Sigmoid colon (tissue), 7 donors: ENCODE data around the gene EPOP. TPM values are rescaled to one million over a fixed set of nuclear protein-coding genes. Genes with fewer than 3 reads are reported as not detected.
A peak's percentile ranks its signal among the peaks of the same experiment; 100 is the strongest.

Experiments
- DNase-seq: peaks from one replicate; pipeline ENCODE4 v3.0.0-alpha.2; 2019
- H3K27ac ChIP-seq, 4 donors: fragments of 200-600 bp; sonication (generic); one replicate each; pipeline ENCODE4 v1.5.1; 2016 to 2019; ENCODE audit warnings: mild to moderate bottlenecking in 1 of 4
- H3K27me3 ChIP-seq, 3 donors: fragments of 200-600 bp; sonication (generic); one replicate each; pipeline ENCODE4 v1.5.1; 2019; ENCODE audit warnings: mild to moderate bottlenecking in 1 of 3
- H3K36me3 ChIP-seq, 4 donors: fragments of 200-600 bp; sonication (generic); one replicate each; pipeline ENCODE4 v1.5.1; 2016 to 2019
- H3K4me1 ChIP-seq, 4 donors: fragments of 200-600 bp; sonication (generic); one replicate each; pipeline ENCODE4 v1.5.1; 2017 to 2019
- H3K4me3 ChIP-seq, 4 donors: fragments of 200-600 bp; sonication (generic); one replicate each; pipeline ENCODE4 v1.5.1; 2017 to 2019; ENCODE audit warnings: mild to moderate bottlenecking in 2 of 4, moderate library complexity in 1 of 4
- H3K9me3 ChIP-seq, 4 donors: fragments of 200-600 bp in 3 of 4; sonication (generic) in 3 of 4; one replicate each; pipeline versions ENCODE4 v1.5.1 to v1.6.1; 2013 to 2019
- EP300 ChIP-seq, 4 donors: sonication (generic); formaldehyde crosslinking; IDR thresholded peaks; one replicate each; pipeline ENCODE4 v1.6.1; 2017; ENCODE audit warnings: antibody characterized with exemption in 4 of 4
- POLR2A ChIP-seq, 2 donors: fragments of 450-650 bp; IDR thresholded peaks; one replicate each; pipeline ENCODE4 v1.6.1; 2016; ENCODE audit warnings: antibody characterized with exemption in 2 of 2, mild to moderate bottlenecking in 2 of 2, moderate library complexity in 2 of 2
- POLR2AphosphoS5 ChIP-seq, 4 donors: sonication (generic); formaldehyde crosslinking; IDR thresholded peaks; one replicate each; pipeline ENCODE4 v1.6.1; 2017; ENCODE audit warnings: antibody characterized with exemption in 4 of 4
- WGBS, 2 donors: extraction: QIAGEN DNeasy Blood & Tissue Kit; methylation state at CpG; one replicate each; pipeline ENCODE4 v1.1.7; 2013; 5-methylcytosine and 5-hydroxymethylcytosine counted together
- intact Hi-C: fragments of 100-400 bp; cut with DNase I; formaldehyde crosslinking; loops from one replicate; pipeline ENCODE4 v1.15.1; 2023
- polyA plus RNA-seq, 3 donors: library from polyadenylated mRNA; stranded (reverse); fragments of 200-250 nt; gene quantifications; one replicate each; pipeline ENCODE4 v1.2.3, GENCODE V29; 2013
- total RNA-seq, 4 donors: library from RNA; depleted of rRNA; stranded (reverse); fragments of >200 nt; gene quantifications; one replicate each; pipeline ENCODE4 v1.1.0, GENCODE V29; 2016
- TF ChIP-seq, protein P1 (sequence below), 4 experiments: fragments of 450-650 bp in 3 of 4; fragments of 200-600 bp in 1 of 4; IDR thresholded peaks; one replicate each; pipeline ENCODE4 v1.5.1; 2016 to 2019; ENCODE audit warnings: antibody characterized with exemption in 4 of 4, mild to moderate bottlenecking in 3 of 4, moderate library complexity in 2 of 4
- donor health status: healthy with polysubstance abuse.
- donor health status: Bipolar disorder and iron deficiency.
- donor health status: healthy.

EPOP gene
- total and polyA plus RNA-seq, 7 donors = 0.36 to 2.8 (median 2.0) TPM; not detected in 2

DNA sequence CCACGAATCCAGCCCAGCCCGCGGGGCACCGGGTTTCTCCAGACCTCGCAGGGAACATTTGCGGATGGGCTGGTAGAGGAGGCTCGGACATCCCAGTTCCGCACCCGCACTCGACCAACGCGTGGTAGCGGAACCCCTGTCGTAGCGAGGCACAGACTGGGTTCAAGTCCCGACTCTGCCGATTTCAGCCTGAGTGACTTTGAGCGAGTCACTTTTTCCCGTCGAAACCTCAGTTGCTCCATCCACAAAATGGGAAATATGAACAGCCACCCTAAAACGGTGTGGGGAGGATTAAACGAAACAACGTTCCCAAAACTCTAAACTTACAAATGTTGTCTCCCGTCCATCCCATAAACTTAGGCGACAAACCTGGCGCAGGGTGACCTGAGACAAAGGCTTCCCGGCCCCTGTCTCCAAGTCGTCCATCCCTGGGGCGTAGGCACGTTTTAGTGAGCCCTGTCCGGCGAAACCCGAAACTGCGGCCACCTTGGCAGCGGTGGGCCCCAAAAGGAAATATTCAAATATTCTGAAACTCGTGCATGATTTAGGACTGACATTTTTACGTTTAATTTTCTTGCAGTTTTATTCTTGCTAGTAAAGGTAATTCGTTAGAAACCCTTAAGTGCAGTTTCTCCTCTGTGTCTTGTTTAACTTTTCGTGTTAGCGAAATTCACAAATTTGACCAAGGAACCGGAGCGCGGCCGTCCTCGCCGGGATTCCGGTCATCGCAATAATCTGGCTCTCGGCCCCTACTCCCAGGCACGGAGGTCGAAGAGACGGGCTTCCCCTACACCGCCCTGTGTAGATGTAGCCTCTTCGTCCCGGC lies 28.4 kb upstream of the EPOP start:
- TF ChIP-seq, protein P1, sequence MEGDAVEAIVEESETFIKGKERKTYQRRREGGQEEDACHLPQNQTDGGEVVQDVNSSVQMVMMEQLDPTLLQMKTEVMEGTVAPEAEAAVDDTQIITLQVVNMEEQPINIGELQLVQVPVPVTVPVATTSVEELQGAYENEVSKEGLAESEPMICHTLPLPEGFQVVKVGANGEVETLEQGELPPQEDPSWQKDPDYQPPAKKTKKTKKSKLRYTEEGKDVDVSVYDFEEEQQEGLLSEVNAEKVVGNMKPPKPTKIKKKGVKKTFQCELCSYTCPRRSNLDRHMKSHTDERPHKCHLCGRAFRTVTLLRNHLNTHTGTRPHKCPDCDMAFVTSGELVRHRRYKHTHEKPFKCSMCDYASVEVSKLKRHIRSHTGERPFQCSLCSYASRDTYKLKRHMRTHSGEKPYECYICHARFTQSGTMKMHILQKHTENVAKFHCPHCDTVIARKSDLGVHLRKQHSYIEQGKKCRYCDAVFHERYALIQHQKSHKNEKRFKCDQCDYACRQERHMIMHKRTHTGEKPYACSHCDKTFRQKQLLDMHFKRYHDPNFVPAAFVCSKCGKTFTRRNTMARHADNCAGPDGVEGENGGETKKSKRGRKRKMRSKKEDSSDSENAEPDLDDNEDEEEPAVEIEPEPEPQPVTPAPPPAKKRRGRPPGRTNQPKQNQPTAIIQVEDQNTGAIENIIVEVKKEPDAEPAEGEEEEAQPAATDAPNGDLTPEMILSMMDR (IDR thresholded peaks at IDR 0.05) = no peak
- TF ChIP-seq EP300 (IDR thresholded peaks at IDR 0.05) = no peak
- no peak for TF ChIP-seq POLR2A (IDR thresholded peaks at IDR 0.05)
- no peak for TF ChIP-seq POLR2AphosphoS5 (IDR thresholded peaks at IDR 0.05)
- 0 to 1% methylated on average over 55 of the region's 55 CpGs for WGBS, 2 donors
- H3K9me3 ChIP-seq = no peaks in the 10 kb centered on the region
- H3K4me3 ChIP-seq = peak overlapping the region; percentile 74 to 98 (median 96)
- intact Hi-C loops = no loop called here
- H3K4me1 ChIP-seq = peaks cover 0 to 53% (median 32%) of the 10 kb centered on the region in 4 donors
- no peaks in the 10 kb centered on the region for H3K27me3 ChIP-seq
- H3K36me3 ChIP-seq = peaks cover 0 to 13% (median 3%) of the 10 kb centered on the region in 4 donors
- DNase-seq = no peak
- H3K27ac ChIP-seq = peak overlapping the region; percentile 92 to 99 (median 96)

DNA sequence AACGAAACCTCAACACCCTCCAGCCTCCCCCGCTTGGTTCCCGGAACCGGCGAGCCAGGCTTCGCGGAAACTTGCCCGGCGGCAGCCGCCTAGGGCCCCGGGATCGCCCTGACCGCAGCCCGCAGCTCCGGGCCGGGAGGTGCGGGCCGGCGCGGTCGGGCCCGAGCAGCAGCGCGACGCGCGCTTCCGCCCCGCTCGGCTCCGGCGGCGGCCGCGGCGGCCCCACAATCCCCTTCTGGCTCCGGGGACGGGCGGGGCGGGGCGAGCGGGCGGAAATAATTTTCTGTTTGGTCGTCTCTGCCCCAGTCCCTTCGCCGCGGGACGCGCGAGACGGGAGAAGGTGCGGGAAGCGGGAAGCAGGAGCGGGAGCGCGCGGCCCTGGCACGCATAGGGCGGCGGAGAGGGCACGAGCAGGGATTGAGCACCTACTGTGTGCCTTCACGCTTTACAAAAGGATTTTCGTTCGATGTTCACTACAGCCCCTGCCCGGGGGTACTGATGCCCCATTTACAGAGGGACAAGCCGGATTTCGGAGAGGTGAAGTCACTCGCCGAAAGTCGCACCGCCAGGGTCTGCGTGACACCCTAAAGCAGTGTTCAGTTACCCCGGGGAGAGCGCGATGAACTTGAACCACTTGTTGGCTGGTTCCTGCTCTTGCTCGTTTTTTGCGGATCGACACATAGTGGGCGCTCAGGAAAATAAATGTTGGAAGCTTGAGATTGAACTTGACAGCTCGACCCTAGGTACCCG lies 27.6 kb upstream of the EPOP start:
- no peaks in the 10 kb centered on the region for H3K9me3 ChIP-seq
- intact Hi-C loops = no loop called here
- WGBS, 2 donors = 0% methylated on average over 81 of the region's 81 CpGs
- no peaks in the 10 kb centered on the region for H3K27me3 ChIP-seq
- peaks cover 0 to 47% (median 26%) of the 10 kb centered on the region in 4 donors for H3K4me1 ChIP-seq
- peak; percentile 92 for DNase-seq
- H3K4me3 ChIP-seq = peak overlapping the region; percentile 74 to 98 (median 96)
- H3K36me3 ChIP-seq = peaks cover 0 to 5% (median 0%) of the 10 kb centered on the region in 4 donors
- peak overlapping the region; percentile 92 to 99 (median 96) for H3K27ac ChIP-seq
- TF ChIP-seq EP300 (IDR thresholded peaks at IDR 0.05) (peak in 1 of 4 donors; percentile 35), POLR2A (IDR thresholded peaks at IDR 0.05) (peak; percentile 68 to 87), POLR2AphosphoS5 (IDR thresholded peaks at IDR 0.05) (peak; percentile 91 to 97 (median 95))
- TF ChIP-seq, protein P1 (IDR thresholded peaks at IDR 0.05) = no peak

DNA sequence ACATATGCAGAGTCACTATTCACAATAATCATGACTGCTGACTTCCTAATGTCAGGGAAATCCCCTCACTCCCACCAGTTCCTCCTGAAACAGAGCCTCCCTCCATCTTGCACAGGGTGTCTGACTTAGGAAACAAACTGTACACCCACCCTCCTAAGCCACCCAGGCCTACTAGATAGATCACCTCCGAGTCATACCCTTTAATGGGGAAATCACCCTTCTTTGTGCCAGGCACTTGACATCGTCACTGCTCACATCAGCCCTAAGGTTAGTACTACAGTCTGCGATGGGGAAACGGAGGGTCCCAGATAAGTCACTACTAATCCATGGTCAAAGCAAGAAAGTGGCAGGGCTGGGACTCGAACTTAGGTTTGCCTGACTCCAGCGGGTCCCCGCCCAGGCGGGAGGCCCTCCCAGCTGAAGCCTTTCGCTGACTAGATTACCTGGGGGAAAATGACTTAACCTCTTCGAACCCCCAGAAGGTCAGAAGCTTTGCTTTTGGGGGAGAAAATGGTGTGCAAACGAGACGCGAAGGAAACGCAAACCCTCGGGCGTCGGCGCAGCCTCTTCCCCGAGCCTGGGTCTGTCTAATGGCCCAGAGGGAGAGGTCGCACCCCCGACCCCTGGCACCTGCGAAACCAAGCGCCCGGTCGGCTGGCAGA lies 26.9 kb upstream of the EPOP start:
- H3K27ac ChIP-seq = peak overlapping the region; percentile 92 to 99 (median 96)
- H3K9me3 ChIP-seq = no peaks in the 10 kb centered on the region
- H3K4me3 ChIP-seq = peak overlapping the region; percentile 74 to 98 (median 96)
- H3K4me1 ChIP-seq = peaks cover 0 to 40% (median 19%) of the 10 kb centered on the region in 4 donors
- no peak for DNase-seq
- intact Hi-C loops = no loop called here
- WGBS, 2 donors = 2 to 3% methylated on average over 25 of the region's 25 CpGs
- no peaks in the 10 kb centered on the region for H3K27me3 ChIP-seq
- H3K36me3 ChIP-seq = no peaks in the 10 kb centered on the region
- no peak for TF ChIP-seq EP300 (IDR thresholded peaks at IDR 0.05)
- TF ChIP-seq POLR2AphosphoS5 (IDR thresholded peaks at IDR 0.05) = no peak
- TF ChIP-seq, protein P1 (IDR thresholded peaks at IDR 0.05) = no peak
- no peak for TF ChIP-seq POLR2A (IDR thresholded peaks at IDR 0.05)

DNA sequence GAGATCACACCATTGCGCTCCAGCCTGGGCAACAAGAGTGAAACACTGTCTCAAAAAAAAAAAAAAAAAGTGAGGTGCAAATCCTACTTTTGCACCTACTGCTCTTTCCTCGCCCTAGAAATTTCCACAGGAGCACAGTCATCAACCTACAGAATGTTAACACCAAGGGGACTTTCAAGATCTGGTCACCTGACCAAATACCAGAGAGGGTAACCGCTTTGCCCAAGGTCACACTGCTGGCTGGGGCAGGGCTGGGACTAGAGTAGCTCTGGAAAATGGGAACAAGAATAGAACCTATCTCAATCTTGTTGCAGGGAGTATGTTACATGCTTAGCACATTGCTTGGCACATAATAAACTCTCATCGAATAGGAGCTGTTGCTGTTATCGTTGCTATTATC lies 24.0 kb upstream of the EPOP start:
- H3K4me3 ChIP-seq = no peak overlapping the region
- H3K9me3 ChIP-seq = no peaks in the 10 kb centered on the region
- H3K27ac ChIP-seq = no peak overlapping the region
- H3K27me3 ChIP-seq = no peaks in the 10 kb centered on the region
- no peaks in the 10 kb centered on the region for H3K36me3 ChIP-seq
- H3K4me1 ChIP-seq = peaks cover 0 to 32% (median 28%) of the 10 kb centered on the region in 4 donors
- TF ChIP-seq, protein P1 (IDR thresholded peaks at IDR 0.05) = no peak
- no peak for TF ChIP-seq POLR2AphosphoS5 (IDR thresholded peaks at IDR 0.05)
- TF ChIP-seq EP300 (IDR thresholded peaks at IDR 0.05) = no peak
- TF ChIP-seq POLR2A (IDR thresholded peaks at IDR 0.05) = no peak
- WGBS, 2 donors = 89 to 93% methylated on average over 5 of the region's 5 CpGs
- intact Hi-C loops = no loop called here
- no peak for DNase-seq
